Measurements from ENCODE around the gene F2RL3.

- TF ChIP-seq CTCF (IDR thresholded peaks at IDR 0.05) = no peak
- TF ChIP-seq POLR2A (IDR thresholded peaks at IDR 0.05) = no peak
Measured at GRCh38 chr19:16898361-16899015, 9.7 kb downstream of the F2RL3 start.

Data from stomach (tissue), 4 donors.